Neural progenitor cell (in vitro differentiated cells): ENCODE measurements around the gene TMEM114. TPM values are rescaled to one million over a fixed set of nuclear protein-coding genes. Genes with fewer than 3 reads are reported as not detected.

ENCODE experiments used
- DNase-seq: peaks from one replicate; pipeline ENCODE4 v3.0.0-alpha.2; 2016; ENCODE audit warnings: low spot score
- H2AFZ ChIP-seq: fragments of 200-600 bp; sonication (generic); replicated peaks from 2 replicates; pipeline ENCODE4 v1.6.1; 2016; ENCODE audit warnings: antibody characterized with exemption
- H3F3A ChIP-seq: fragments of 200-600 bp; sonication (generic); 2 replicates; pipeline ENCODE4 v1.6.1; 2016; ENCODE audit warnings: antibody characterized with exemption, low read depth
- H3K27ac ChIP-seq: fragments of 200-600 bp; sonication (generic); 2 replicates; pipeline ENCODE4 v1.5.1; 2016; ENCODE audit warnings: mild to moderate bottlenecking
- H3K27me3 ChIP-seq: fragments of 200-600 bp; sonication (generic); 2 replicates; pipeline ENCODE4 v1.6.1; 2016; ENCODE audit warnings: mild to moderate bottlenecking, moderate library complexity
- H3K36me3 ChIP-seq: fragments of 200-600 bp; sonication (generic); 2 replicates; pipeline ENCODE4 v1.5.1; 2016
- H3K4me1 ChIP-seq: fragments of 200-600 bp; sonication (generic); 2 replicates; pipeline ENCODE4 v1.6.1; 2016; ENCODE audit warnings: mixed run types
- H3K4me2 ChIP-seq: fragments of 200-600 bp; sonication (generic); 2 replicates; pipeline ENCODE4 v1.6.1; 2016
- H3K4me3 ChIP-seq: fragments of 200-600 bp; sonication (generic); 2 replicates; pipeline ENCODE4 v1.5.1; 2016
- H3K79me2 ChIP-seq: fragments of 200-600 bp; sonication (generic); 2 replicates; pipeline ENCODE4 v1.6.1; 2016; ENCODE audit warnings: low read depth
- H3K9ac ChIP-seq: fragments of 200-600 bp; sonication (generic); 2 replicates; pipeline ENCODE4 v1.6.1; 2016
- H3K9me3 ChIP-seq: fragments of 200-600 bp; sonication (generic); 2 replicates; pipeline ENCODE4 v1.5.1; 2016; ENCODE audit warnings: low read depth
- H4K20me1 ChIP-seq: fragments of 200-600 bp; sonication (generic); 2 replicates; pipeline ENCODE4 v1.6.1; 2016; ENCODE audit warnings: low read depth
- H3K27ac Mint-ChIP-seq: 3 replicates; pipeline ENCODE4 v1.8.0; 2021; ENCODE audit warnings: mixed read lengths
- H3K27me3 Mint-ChIP-seq: 2 replicates; pipeline ENCODE4 v1.8.0; 2022; ENCODE audit warnings: low read depth, mild to moderate bottlenecking, inconsistent platforms, moderate library complexity, mixed read lengths; ENCODE audit not compliant: insufficient read depth
- H3K36me3 Mint-ChIP-seq: 3 replicates; pipeline ENCODE4 v1.8.0; 2021; ENCODE audit warnings: mixed read lengths
- H3K4me1 Mint-ChIP-seq: 3 replicates; pipeline ENCODE4 v1.8.0; 2021; ENCODE audit warnings: mixed read lengths
- H3K4me3 Mint-ChIP-seq: 3 replicates; pipeline ENCODE4 v1.8.0; 2021; ENCODE audit warnings: mild to moderate bottlenecking, moderate library complexity, mixed read lengths
- H3K9me3 Mint-ChIP-seq: 3 replicates; pipeline ENCODE4 v1.8.0; 2020; ENCODE audit warnings: mixed read lengths
- EZH2 ChIP-seq: fragments of 200-600 bp; sonication (generic); IDR thresholded peaks from 2 replicates; pipeline ENCODE4 v1.6.1; 2017; ENCODE audit warnings: antibody characterized with exemption, mild to moderate bottlenecking, moderate library complexity
- EZH2phosphoT487 ChIP-seq: fragments of 200-600 bp; sonication (generic); IDR thresholded peaks from 2 replicates; pipeline ENCODE4 v1.6.1; 2017; ENCODE audit warnings: antibody characterized with exemption
- total RNA-seq: library from RNA; depleted of rRNA; stranded (reverse); fragments of >200 nt; gene quantifications from 2 replicates; pipeline ENCODE4 v1.2.3, GENCODE V29; 2015; ENCODE audit warnings: low replicate concordance
- TF ChIP-seq, protein P1 (sequence below): fragments of 200-600 bp; sonication (generic); IDR thresholded peaks from 2 replicates; pipeline ENCODE4 v1.5.1; 2017; ENCODE audit warnings: antibody characterized with exemption, mild to moderate bottlenecking

TMEM114 gene
- total RNA-seq, 1 donor from 2014 or later = not detected

DNA sequence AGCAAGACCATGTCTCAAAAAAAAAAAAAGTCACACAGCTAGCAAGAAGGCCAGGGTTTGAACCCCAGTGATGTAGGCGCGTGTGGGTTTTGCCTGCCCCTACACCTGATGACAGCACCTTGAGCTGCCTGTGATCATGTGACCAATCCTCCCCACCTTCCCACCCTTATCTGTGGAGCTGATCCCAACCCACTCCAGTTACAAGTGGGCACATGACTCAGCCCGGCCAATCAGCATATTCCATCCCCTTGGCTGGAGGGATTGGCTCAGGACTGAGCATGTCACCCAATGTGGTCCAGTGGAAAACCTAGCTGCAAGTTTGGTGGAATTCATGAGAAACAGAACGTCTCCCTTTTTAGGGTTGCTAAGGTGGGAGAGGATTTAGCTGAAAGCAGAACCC is 6.6 kb downstream of the TMEM114 start:
- Histone ChIP-seq H3K79me2 (no peaks in the 10 kb centered on the region), H3K9me3 (no peaks in the 10 kb centered on the region), H3K9ac (no peak overlapping the region), H3F3A (peaks cover 6% of the 10 kb centered on the region), H3K36me3 (no peaks in the 10 kb centered on the region), H3K4me1 (peaks cover 6% of the 10 kb centered on the region), H4K20me1 (no peaks in the 10 kb centered on the region), H3K4me3 (no peak overlapping the region), H2AFZ (peak overlapping the region; percentile 9), H3K27me3 (peaks cover 14% of the 10 kb centered on the region), H3K27ac (no peak overlapping the region), H3K4me2 (no peak overlapping the region)
- Mint-ChIP-seq H3K36me3 (no peaks in the 10 kb centered on the region), H3K4me1 (peaks cover 14% of the 10 kb centered on the region), H3K9me3 (no peaks in the 10 kb centered on the region), H3K27ac (no peak overlapping the region), H3K4me3 (no peak overlapping the region), H3K27me3 (peaks cover 34% of the 10 kb centered on the region)
- TF ChIP-seq EZH2phosphoT487 (no peak), EZH2 (no peak)
- TF ChIP-seq, protein P1, sequence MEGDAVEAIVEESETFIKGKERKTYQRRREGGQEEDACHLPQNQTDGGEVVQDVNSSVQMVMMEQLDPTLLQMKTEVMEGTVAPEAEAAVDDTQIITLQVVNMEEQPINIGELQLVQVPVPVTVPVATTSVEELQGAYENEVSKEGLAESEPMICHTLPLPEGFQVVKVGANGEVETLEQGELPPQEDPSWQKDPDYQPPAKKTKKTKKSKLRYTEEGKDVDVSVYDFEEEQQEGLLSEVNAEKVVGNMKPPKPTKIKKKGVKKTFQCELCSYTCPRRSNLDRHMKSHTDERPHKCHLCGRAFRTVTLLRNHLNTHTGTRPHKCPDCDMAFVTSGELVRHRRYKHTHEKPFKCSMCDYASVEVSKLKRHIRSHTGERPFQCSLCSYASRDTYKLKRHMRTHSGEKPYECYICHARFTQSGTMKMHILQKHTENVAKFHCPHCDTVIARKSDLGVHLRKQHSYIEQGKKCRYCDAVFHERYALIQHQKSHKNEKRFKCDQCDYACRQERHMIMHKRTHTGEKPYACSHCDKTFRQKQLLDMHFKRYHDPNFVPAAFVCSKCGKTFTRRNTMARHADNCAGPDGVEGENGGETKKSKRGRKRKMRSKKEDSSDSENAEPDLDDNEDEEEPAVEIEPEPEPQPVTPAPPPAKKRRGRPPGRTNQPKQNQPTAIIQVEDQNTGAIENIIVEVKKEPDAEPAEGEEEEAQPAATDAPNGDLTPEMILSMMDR = no peak
- DNase-seq = no peak

DNA sequence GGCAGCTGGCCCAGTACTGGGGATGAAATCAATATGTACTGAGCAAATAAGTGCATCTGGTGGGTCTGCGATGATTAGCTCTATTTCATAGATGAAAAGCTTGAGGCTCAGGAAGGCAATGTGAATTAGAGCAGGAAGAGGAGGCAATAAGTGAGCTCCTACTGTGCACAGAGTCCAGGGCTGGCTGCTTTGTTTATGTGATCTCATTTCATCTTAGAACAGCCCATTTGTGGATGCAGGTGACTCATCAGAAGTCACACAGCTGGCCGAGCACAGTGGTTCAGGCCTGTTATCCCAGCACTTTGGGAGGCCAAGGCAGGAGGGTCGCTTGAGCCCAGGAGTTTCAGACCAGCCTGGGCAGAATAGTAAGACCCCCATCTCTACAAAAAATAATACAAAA is 7.1 kb downstream of the TMEM114 start:
- Mint-ChIP-seq H3K4me1 (peaks cover 10% of the 10 kb centered on the region), H3K36me3 (no peaks in the 10 kb centered on the region), H3K27me3 (peaks cover 29% of the 10 kb centered on the region), H3K27ac (no peak overlapping the region), H3K4me3 (no peak overlapping the region), H3K9me3 (no peaks in the 10 kb centered on the region)
- no peak overlapping the region for H3K9ac ChIP-seq
- no peak overlapping the region for H2AFZ ChIP-seq
- H3K4me1 ChIP-seq = peaks cover under 1% of the 10 kb centered on the region
- no peak for DNase-seq
- no peak overlapping the region for H3K4me3 ChIP-seq
- no peak overlapping the region for H3K4me2 ChIP-seq
- TF ChIP-seq EZH2phosphoT487 (no peak), EZH2 (no peak)
- TF ChIP-seq, protein P1 = no peak
- H3K27ac ChIP-seq = no peak overlapping the region
- H4K20me1 ChIP-seq = no peaks in the 10 kb centered on the region
- H3K79me2 ChIP-seq = no peaks in the 10 kb centered on the region
- H3K9me3 ChIP-seq = no peaks in the 10 kb centered on the region
- no peaks in the 10 kb centered on the region for H3K36me3 ChIP-seq
- H3K27me3 ChIP-seq = peaks cover 8% of the 10 kb centered on the region
- peaks cover 1% of the 10 kb centered on the region for H3F3A ChIP-seq

DNA sequence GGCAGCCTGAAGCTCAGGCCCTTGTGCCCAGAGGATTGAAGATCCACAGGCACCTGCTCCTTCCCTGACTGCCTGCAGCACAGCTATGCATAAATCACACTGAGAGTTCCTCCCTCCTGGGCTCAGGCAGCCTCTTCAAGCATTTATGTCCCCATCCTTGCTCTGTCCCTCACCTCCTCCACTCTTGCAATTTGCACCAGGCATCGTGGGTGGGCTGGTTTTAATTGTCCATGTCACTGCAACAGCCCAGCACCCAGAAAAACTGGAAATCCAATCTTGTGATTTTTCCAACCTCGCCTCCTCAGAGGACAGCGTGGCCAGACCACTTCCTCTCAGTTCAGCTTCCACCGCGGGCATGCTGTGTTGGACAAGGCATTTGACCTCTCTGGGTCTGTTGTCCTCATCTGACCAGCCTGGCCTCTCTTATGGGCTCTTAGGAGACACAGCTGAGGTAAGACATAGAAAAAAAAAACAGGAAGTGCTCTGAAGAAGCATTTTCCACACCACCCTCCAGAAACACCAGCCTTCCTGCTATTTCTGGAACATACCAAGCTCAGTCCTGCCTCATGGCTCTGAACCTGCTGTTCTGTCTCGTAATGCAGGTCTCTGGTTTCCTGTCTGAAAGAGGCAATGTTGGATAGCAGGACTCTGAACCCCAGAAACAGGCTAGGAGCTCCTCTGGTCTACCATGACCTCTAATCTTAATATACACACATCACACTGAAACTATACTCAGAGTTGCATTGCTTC is 8.3 kb downstream of the TMEM114 start:
- no peaks in the 10 kb centered on the region for H3K4me1 ChIP-seq
- DNase-seq = no peak
- H3K4me2 ChIP-seq = no peak overlapping the region
- H3K36me3 ChIP-seq = no peaks in the 10 kb centered on the region
- peak overlapping the region; percentile 52 for H3K4me3 Mint-ChIP-seq
- no peaks in the 10 kb centered on the region for H3F3A ChIP-seq
- no peak overlapping the region for H3K27ac ChIP-seq
- no peak overlapping the region for H3K9ac ChIP-seq
- no peaks in the 10 kb centered on the region for H4K20me1 ChIP-seq
- H3K27me3 Mint-ChIP-seq = peaks cover 20% of the 10 kb centered on the region
- H3K9me3 Mint-ChIP-seq = no peaks in the 10 kb centered on the region
- TF ChIP-seq EZH2 = no peak
- no peak for TF ChIP-seq EZH2phosphoT487
- TF ChIP-seq, protein P1 = no peak
- H3K27ac Mint-ChIP-seq = no peak overlapping the region
- H3K79me2 ChIP-seq = no peaks in the 10 kb centered on the region
- H3K4me3 ChIP-seq = no peak overlapping the region
- no peak overlapping the region for H2AFZ ChIP-seq
- H3K9me3 ChIP-seq = no peaks in the 10 kb centered on the region
- no peaks in the 10 kb centered on the region for H3K27me3 ChIP-seq
- H3K4me1 Mint-ChIP-seq = peaks cover 13% of the 10 kb centered on the region
- no peaks in the 10 kb centered on the region for H3K36me3 Mint-ChIP-seq
